Esophagus mucosa (tissue), 1 donor: Measurements from ENCODE around the gene JPH3. TPM values are rescaled to one million over a fixed set of nuclear protein-coding genes. Genes with fewer than 3 reads are reported as not detected.
"Not testable (repeated sequence)": the region's sequence is repeated elsewhere in the genome, so short reads cannot be mapped to it uniquely, and the experiment has no call there.

Experiments
- ATAC-seq: fragments of 200-7000 bp; cut with Tn5 transposase; one replicate; pipeline ENCODE4 v1.9.1; 2020
- total RNA-seq: library from RNA; stranded (reverse); gene quantifications from one replicate; pipeline ENCODE4 v1.2.4, GENCODE V29; 2023
- donor health status: DM: yes; HTN: yes; CAD: no.

JPH3 gene
- total RNA-seq, 1 donor from 2014 or later: 0.16 TPM

- no peak for ATAC-seq
Measured at GRCh38 chr16:87656328-87656727, 54.0 kb downstream of the JPH3 start.

- peak; percentile 29 for ATAC-seq
Measured at GRCh38 chr16:87657621-87658192, 55.4 kb downstream of the JPH3 start.

- ATAC-seq: no peak
Measured at GRCh38 chr16:87658564-87659225, 56.4 kb downstream of the JPH3 start.

DNA sequence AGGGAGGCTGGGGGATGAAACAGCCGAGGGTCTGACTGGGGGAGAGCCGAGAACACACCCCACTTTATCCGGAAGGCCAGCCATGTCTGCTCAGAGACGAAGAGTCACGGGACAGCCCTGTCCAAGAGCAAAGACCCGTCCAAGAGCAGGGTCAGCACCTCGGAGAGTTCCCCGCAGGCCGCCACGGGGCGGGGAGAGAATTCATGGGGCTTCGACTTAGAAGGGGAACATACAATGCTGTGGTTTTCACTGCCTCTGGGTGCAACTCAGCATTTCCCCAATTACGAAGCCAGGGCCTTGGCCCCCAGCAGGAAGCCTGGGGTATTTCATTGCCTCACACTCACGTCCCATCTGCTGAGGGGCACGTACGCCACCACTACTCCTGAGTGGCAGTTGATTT is 59.3 kb downstream of the JPH3 start:
- ATAC-seq: no peak

- no peak for ATAC-seq
Measured at GRCh38 chr16:87662254-87663204, 60.2 kb downstream of the JPH3 start.

DNA sequence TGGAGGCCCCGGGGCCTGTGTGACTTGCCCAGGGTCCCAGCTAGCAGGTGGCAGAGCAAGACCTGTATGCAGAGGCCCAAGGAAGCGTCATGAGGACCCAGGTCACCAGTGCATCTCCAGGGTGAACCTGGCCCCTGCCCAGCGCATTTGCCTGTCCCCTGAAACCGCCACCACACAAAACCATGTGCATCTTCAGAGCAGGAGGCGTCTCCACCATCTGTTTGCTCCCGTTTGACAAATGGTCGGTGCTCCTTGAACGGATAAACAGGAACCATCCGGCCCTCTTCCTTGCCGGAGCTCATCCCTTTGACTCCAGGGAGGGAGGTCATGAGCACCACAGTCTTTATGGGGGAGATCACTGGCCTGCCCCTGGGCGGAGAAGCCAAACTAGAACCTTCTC is 62.5 kb downstream of the JPH3 start:
- ATAC-seq: no peak

- ATAC-seq: no peak
Measured at GRCh38 chr16:87665193-87665592, 62.9 kb downstream of the JPH3 start.

- ATAC-seq: no peak
Measured at GRCh38 chr16:87666919-87667318, 64.6 kb downstream of the JPH3 start.

DNA sequence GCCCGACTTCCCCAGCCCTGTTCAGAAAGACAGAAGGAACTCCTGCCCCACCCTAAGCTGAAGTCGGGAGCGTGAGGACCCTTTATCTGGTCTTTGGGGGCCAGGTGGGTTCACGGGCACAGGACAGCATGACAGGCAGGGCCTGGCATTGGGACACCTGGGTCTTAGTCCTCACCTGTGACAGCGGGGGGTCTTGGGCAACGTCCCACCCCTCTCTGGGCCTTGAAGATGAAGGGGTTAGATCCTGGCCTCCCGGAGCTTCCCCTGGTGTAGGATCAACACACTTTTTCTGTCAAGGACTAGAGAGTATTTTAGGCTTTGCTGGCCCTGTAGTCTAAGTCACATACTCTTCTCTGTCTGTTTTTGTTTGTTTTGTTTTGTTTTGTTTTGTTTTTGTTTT is 65.1 kb downstream of the JPH3 start:
- no peak for ATAC-seq

DNA sequence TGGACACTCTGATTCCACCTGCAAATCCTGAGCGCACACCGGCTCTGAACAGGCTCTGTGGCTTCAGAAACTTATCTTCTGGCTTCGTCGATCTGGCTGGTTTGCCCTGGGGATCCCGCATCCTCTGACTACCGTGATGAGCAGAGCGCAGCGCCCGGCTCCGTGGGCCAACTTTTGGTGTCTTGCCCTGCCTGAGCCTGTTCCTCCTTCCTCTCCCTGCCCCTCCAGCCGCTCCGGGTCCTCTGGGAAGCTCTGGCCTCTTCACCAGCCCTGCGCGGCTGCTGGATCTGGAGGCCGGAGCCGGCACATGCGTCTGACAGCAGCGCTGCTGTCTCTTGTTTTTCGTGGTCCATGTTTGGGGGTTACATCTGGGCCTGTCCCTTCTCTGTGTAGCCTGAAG is 65.6 kb downstream of the JPH3 start:
- ATAC-seq: no peak

GRCh38 chr16:87669672-87670071 is 67.4 kb downstream of the JPH3 start:
- no peak for ATAC-seq

GRCh38 chr16:87671221-87671620 is 68.9 kb downstream of the JPH3 start:
- peak; percentile 82 for ATAC-seq

GRCh38 chr16:87671715-87672270 is 69.5 kb downstream of the JPH3 start:
- ATAC-seq: no peak

DNA sequence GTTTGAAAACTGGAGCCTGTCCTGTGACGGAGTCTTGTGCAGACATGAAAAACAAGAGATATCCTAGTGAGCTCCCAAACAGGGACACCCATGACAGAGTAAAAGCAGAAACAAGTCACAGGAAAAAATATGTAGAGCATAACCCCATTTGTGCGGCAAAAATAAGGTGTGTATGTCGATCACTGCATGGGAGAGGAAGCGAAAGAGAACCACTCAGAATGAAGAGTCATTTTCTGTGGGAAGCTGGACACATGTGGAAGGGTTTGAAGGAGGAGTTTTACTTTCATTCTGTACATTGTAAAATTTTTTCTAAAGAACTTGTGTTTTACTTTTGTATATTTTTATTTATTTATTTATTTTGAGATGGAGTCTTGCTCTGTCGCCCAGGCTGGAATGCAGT is 72.1 kb downstream of the JPH3 start:
- ATAC-seq: no peak

DNA sequence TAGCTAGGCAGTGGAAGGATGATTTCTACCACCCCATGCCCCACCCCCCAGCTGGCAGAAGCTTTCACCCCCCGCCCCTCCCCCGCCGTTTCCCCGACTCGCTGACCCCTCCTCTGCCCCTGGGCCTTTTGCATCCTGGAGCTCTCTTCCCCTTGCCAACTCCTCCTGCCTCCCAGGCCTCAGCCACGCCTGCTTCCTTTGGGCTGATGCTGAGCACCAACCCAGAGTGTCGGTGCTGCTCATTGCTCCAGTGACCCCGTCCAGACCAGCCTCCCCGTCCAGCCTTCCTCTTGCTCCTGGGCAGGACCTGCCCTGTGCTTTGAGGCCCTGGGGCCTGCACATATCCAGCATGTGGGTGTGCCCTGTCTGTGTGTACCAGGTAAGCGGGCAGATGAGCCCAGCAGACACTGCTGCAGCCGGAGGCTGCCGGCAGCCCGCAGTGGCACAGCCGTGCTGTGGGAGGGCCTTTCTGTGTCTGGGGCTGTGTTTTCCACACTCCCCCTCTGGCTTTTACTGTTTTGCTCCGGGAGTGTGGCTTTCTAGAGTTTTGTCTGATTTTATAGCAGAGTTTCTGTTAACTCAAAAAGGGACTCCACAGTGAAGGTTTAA is 72.9 kb downstream of the JPH3 start:
- ATAC-seq: no peak

DNA sequence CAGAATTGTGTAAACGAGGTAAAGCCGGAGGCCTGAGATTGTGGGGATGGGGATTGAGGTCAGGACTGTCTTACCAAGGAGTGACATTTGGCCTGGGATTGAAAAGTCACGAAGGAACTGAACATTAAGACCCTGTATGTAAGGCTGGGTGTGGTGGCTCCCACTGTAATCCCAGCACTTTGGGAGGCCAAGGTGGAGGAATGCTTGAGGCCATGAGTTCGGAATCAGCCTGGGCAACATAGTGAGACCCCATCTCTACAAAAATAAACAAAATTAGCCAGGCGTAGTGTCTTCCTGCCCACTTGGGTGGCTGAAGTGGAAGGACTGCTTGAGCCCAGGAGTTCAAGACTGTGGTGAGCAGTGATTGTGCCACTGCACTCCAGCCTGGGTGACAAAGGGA is 75.5 kb downstream of the JPH3 start:
- no peak for ATAC-seq

DNA sequence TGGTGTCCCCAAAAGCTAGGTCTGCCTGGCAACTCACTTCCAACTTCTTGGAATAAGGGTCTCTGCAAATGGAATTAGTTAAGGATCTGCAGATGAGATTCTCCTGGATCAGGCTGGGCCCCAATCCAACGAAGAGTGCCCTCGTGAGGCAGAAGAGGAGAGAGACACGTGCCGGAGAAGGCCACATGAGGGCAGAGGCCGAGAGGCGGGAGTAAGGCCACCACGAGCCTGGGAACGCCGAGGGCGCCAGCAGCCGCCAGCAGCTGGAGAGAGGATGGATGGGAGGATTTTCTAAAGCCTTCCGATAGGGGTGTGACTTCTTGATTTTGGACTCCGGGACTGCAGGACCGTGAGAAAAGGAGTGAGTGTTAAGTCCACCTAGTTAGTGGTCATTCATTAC is 76.3 kb downstream of the JPH3 start:
- no peak for ATAC-seq

DNA sequence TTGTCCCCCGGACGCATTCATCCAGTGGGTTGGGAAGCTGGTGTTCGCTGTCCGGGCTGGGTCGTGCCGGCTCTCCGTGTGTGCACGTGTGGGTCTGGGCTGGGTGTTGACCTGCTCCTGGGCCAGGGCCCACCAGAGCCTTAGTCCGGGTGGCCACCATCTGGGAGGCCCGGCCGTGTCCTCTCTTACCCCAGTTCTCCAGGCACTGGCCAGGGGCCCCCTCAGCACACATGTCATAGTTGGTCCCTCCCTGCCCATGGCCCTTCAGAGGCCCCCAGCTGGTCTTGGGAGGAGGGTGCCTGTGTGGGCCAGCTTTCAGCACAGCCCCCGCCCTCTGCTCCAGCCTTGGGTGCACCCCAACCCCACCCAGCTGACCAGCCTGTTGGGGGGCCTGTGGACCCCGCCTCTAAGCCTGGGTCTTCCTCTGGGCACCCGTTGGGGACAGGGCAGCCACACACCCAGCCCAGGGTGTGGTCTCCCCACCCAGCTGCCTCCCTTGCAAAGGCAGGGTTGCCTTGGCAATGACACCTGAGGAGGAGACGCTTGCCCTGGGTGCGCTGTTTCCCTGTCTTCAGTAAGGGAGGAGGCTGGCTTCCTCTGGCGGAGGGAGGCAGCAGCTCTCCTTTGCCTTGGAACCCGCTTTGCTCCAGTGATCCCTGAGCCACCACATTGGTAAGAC is 77.4 kb downstream of the JPH3 start:
- ATAC-seq: peak; percentile 21

GRCh38 chr16:87680272-87680644 is 78.0 kb downstream of the JPH3 start:
- ATAC-seq: no peak

- not testable (repeated sequence) for ATAC-seq
Measured at GRCh38 chr16:87681051-87681602, 78.8 kb downstream of the JPH3 start.

DNA sequence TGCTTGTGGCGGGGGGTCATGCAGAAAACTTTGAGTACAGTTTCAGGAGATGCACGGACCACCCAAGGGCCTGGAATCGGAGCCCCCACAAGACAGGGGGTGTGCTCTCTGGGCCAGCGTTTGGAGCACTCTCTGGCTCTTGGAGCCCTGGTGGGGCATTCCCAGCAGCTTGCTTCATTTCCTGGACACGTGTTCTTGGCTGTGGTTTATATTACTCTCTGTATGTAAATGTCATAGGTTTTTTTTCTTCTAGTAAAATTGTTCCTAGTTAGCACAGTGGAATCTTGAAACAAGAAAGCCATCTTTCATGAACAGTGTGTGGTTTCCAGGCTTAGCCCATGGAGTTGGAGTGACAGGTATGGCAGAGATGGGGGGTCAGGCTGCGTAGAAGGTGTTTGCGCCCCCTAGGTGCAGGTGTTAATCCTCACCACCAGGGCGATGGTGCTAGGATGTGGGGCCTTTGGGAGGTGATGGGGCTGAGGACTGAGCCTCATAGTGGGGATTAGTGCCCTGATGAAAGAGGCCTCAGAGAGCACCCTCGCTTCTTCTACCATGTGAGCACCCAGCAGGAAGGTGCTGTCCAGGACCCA is 79.8 kb downstream of the JPH3 start:
- ATAC-seq: no peak
